Gastroesophageal sphincter (tissue), 3 donors: ENCODE data around the gene ZNF32.

Experiments
- EP300 ChIP-seq: sonication (generic); formaldehyde crosslinking; IDR thresholded peaks from one replicate; pipeline ENCODE4 v1.6.1; 2017; ENCODE audit warnings: antibody characterized with exemption, mild to moderate bottlenecking
- TF ChIP-seq, protein P1 (sequence below), 4 experiments: fragments of 200-600 bp in 2 of 4; fragments of 450-650 bp in 2 of 4; sonication (generic) in 1 of 4; IDR thresholded peaks; one replicate each; pipeline ENCODE4 v1.5.1; 2017 to 2019; ENCODE audit warnings: antibody characterized with exemption in 4 of 4, mild to moderate bottlenecking in 2 of 4, moderate library complexity in 2 of 4

DNA sequence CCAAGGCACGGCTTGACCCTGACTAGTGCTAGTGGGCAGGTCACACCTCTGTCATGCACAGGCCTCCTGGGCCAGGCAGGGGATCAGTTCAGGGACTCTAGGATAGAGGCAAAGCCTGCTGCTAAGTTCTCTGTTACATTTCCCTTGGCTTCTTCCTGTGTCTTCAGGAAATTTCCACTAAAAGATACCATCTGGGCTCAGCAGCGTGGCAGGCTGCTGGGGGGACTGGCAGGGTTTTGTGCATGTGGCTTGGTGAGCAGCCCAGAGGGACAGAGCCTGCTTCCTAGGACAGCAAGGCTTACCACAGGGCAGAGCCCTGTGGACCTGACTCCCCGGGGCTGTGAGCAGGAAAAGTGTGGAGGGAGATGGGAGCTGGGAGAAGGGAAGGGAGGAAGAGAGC is 20.7 kb upstream of the ZNF32 start:
- TF ChIP-seq, protein P1, sequence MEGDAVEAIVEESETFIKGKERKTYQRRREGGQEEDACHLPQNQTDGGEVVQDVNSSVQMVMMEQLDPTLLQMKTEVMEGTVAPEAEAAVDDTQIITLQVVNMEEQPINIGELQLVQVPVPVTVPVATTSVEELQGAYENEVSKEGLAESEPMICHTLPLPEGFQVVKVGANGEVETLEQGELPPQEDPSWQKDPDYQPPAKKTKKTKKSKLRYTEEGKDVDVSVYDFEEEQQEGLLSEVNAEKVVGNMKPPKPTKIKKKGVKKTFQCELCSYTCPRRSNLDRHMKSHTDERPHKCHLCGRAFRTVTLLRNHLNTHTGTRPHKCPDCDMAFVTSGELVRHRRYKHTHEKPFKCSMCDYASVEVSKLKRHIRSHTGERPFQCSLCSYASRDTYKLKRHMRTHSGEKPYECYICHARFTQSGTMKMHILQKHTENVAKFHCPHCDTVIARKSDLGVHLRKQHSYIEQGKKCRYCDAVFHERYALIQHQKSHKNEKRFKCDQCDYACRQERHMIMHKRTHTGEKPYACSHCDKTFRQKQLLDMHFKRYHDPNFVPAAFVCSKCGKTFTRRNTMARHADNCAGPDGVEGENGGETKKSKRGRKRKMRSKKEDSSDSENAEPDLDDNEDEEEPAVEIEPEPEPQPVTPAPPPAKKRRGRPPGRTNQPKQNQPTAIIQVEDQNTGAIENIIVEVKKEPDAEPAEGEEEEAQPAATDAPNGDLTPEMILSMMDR (IDR thresholded peaks at IDR 0.05): no peak
- TF ChIP-seq EP300: no peak
